CD4-positive, alpha-beta memory T cell (primary cell): ENCODE results near the gene TMEM131. TPM values are rescaled to one million over a fixed set of nuclear protein-coding genes. Genes with fewer than 3 reads are reported as not detected.
A peak's percentile ranks its signal among the peaks of the same experiment; 100 is the strongest.

Experiments used
- CTCF ChIA-PET: fragments of 350-600 bp; sonication (Branson Sonifier 250); formaldehyde crosslinking; loops from one replicate; lab custom pipeline; 2021; ENCODE audit warnings: inconsistent platforms; ENCODE audit not compliant: partially characterized antibody; lab: Charles Lee
- POLR2A ChIA-PET: fragments of 350-600 bp; sonication (Branson Sonifier 250); formaldehyde crosslinking; loops from one replicate; lab custom pipeline; 2021; ENCODE audit not compliant: partially characterized antibody; lab: Charles Lee
- DNase-seq, 5 donors: peaks; one replicate each; pipeline versions ENCODE4 v3.0.0 to v3.0.0-alpha.2; 2020 to 2022; ENCODE audit warnings: mixed read lengths in 1 of 5
- H3K27ac ChIP-seq: one replicate; pipeline ENCODE4 v1.7.0; 2013; ENCODE audit warnings: low read depth, low read length
- H3K27me3 ChIP-seq: 2 replicates; pipeline ENCODE4 v1.7.0; 2013; ENCODE audit warnings: mild to moderate bottlenecking, low read length, moderate library complexity; ENCODE audit not compliant: insufficient read depth
- H3K36me3 ChIP-seq: 2 replicates; pipeline ENCODE4 v1.7.0; 2013; ENCODE audit warnings: mild to moderate bottlenecking, low read length, moderate library complexity; ENCODE audit not compliant: insufficient read depth
- H3K4me1 ChIP-seq: 2 replicates; pipeline ENCODE4 v1.7.0; 2013; ENCODE audit warnings: mild to moderate bottlenecking, low read length, moderate library complexity; ENCODE audit not compliant: insufficient read depth
- H3K4me3 ChIP-seq, 2 donors: one replicate each; pipeline ENCODE4 v1.7.0; 2013; ENCODE audit warnings: low read length in 2 of 2, mild to moderate bottlenecking in 1 of 2
- H3K9me3 ChIP-seq, 2 donors: one replicate each; pipeline ENCODE4 v1.7.0; 2013; ENCODE audit warnings: low read length in 2 of 2, control low read depth in 1 of 2; ENCODE audit not compliant: control insufficient read depth in 1 of 2
- H3K27ac Mint-ChIP-seq, 7 donors: one replicate each; pipeline ENCODE4 v1.8.0; 2020 to 2021; ENCODE audit warnings: mixed read lengths in 7 of 7, mild to moderate bottlenecking in 6 of 7, inconsistent platforms in 3 of 7, moderate library complexity in 3 of 7
- H3K27me3 Mint-ChIP-seq, 2 donors: one replicate each; pipeline ENCODE4 v1.8.0; 2020 to 2021; ENCODE audit warnings: mixed read lengths in 2 of 2
- H3K36me3 Mint-ChIP-seq, 2 donors: one replicate each; pipeline ENCODE4 v1.8.0; 2020 to 2021; ENCODE audit warnings: mixed read lengths in 2 of 2, inconsistent platforms in 1 of 2, mild to moderate bottlenecking in 1 of 2
- H3K4me1 Mint-ChIP-seq, 4 donors: one replicate each; pipeline ENCODE4 v1.8.0; 2020 to 2021; ENCODE audit warnings: mixed read lengths in 4 of 4, mild to moderate bottlenecking in 1 of 4
- H3K4me3 Mint-ChIP-seq, 8 donors: one replicate each; pipeline ENCODE4 v1.8.0; 2020 to 2021; ENCODE audit warnings: mixed read lengths in 8 of 8, mild to moderate bottlenecking in 7 of 8, moderate library complexity in 6 of 8, inconsistent platforms in 3 of 8
- H3K9me3 Mint-ChIP-seq, 8 donors: one replicate each; pipeline ENCODE4 v1.8.0; 2020 to 2021; ENCODE audit warnings: mixed read lengths in 8 of 8, mild to moderate bottlenecking in 5 of 8, inconsistent platforms in 3 of 8, moderate library complexity in 1 of 8
- intact Hi-C: fragments of 100-400 bp; cut with micrococcal nuclease; formaldehyde crosslinking; loops from one replicate; pipeline ENCODE4 v1.15.1; 2023
- polyA plus RNA-seq, 2 donors: library from polyadenylated mRNA; unstranded; fragments of 300-500 nt; fragmentation: Illumina TruSeq; gene quantifications; one replicate each; pipeline ENCODE4 v1.2.3, GENCODE V29; 2021
- total RNA-seq, 2 experiments: library from RNA; stranded (reverse); gene quantifications; one replicate each; pipeline ENCODE4 v1.2.3, GENCODE V29; 2021

TMEM131 gene
- total and polyA plus RNA-seq, 4 experiments from 2014 or later: 6.3 to 47.6 (median 31.4) TPM

- Mint-ChIP-seq H3K36me3 (peaks cover 4 to 5% of the 10 kb centered on the region in 2 donors), H3K27me3 (no peaks in the 10 kb centered on the region), H3K9me3 (peaks cover 0 to 6% (median 0%) of the 10 kb centered on the region in 8 donors), H3K27ac (peak overlapping the region in 1 of 7 donors; percentile 40), H3K4me1 (peaks cover 53 to 83% (median 66%) of the 10 kb centered on the region in 4 donors), H3K4me3 (peak overlapping the region in 4 of 8 donors; percentile 23 to 43 (median 26))
- no peaks in the 10 kb centered on the region for H3K36me3 ChIP-seq
- H3K27me3 ChIP-seq: no peaks in the 10 kb centered on the region
- CTCF ChIA-PET: no interaction called here
- POLR2A ChIA-PET: no interaction called here
- peaks cover 30% of the 10 kb centered on the region for H3K4me1 ChIP-seq
- no peak overlapping the region for H3K27ac ChIP-seq
- H3K4me3 ChIP-seq: no peak overlapping the region
- H3K9me3 ChIP-seq: no peaks in the 10 kb centered on the region
- DNase-seq: no peak
- intact Hi-C loops: no loop called here
These were observed 59.5 kb downstream of the TMEM131 start for GRCh38 chr2:97936199-97936598.

GRCh38 chr2:97935719-97936161 is 60.0 kb downstream of the TMEM131 start:
- ChIA-PET CTCF (no interaction called here), POLR2A (no interaction called here)

GRCh38 chr2:97932975-97933662 is 62.6 kb downstream of the TMEM131 start:
- DNase-seq: no peak
- Histone ChIP-seq H3K4me3 (no peak overlapping the region), H3K36me3 (no peaks in the 10 kb centered on the region), H3K27ac (no peak overlapping the region), H3K4me1 (peaks cover 33% of the 10 kb centered on the region), H3K27me3 (no peaks in the 10 kb centered on the region), H3K9me3 (no peaks in the 10 kb centered on the region)
- ChIA-PET CTCF (no interaction called here), POLR2A (no interaction called here)
- Mint-ChIP-seq H3K36me3 (peaks cover 4 to 8% of the 10 kb centered on the region in 2 donors), H3K9me3 (no peaks in the 10 kb centered on the region), H3K27ac (no peak overlapping the region), H3K4me1 (peaks cover 54 to 89% (median 66%) of the 10 kb centered on the region in 4 donors), H3K4me3 (peak overlapping the region in 1 of 8 donors; percentile 1), H3K27me3 (no peaks in the 10 kb centered on the region)
- intact Hi-C loops: no loop called here

More at GRCh38 chr2:97935719-97936161, 60.0 kb downstream of the TMEM131 start:
- Mint-ChIP-seq H3K4me3 (peak overlapping the region in 3 of 8 donors; percentile 26 to 43 (median 27)), H3K27ac (peak overlapping the region in 1 of 7 donors; percentile 40), H3K36me3 (peaks cover 4 to 5% of the 10 kb centered on the region in 2 donors), H3K9me3 (peaks cover 0 to 4% (median 0%) of the 10 kb centered on the region in 8 donors), H3K4me1 (peaks cover 56 to 87% (median 67%) of the 10 kb centered on the region in 4 donors), H3K27me3 (no peaks in the 10 kb centered on the region)
- Histone ChIP-seq H3K4me3 (no peak overlapping the region), H3K27me3 (no peaks in the 10 kb centered on the region), H3K36me3 (no peaks in the 10 kb centered on the region), H3K27ac (no peak overlapping the region), H3K4me1 (peaks cover 30% of the 10 kb centered on the region), H3K9me3 (no peaks in the 10 kb centered on the region)
- DNase-seq: no peak
- intact Hi-C loops: no loop called here

GRCh38 chr2:97931858-97932225 is 63.9 kb downstream of the TMEM131 start:
- Histone ChIP-seq H3K36me3 (no peaks in the 10 kb centered on the region), H3K27ac (no peak overlapping the region), H3K27me3 (no peaks in the 10 kb centered on the region), H3K4me3 (no peak overlapping the region), H3K9me3 (no peaks in the 10 kb centered on the region), H3K4me1 (peaks cover 33% of the 10 kb centered on the region)
- DNase-seq: no peak
- intact Hi-C loops: no loop called here
- POLR2A ChIA-PET: no interaction called here
- Mint-ChIP-seq H3K4me1 (peaks cover 47 to 81% (median 60%) of the 10 kb centered on the region in 4 donors), H3K9me3 (no peaks in the 10 kb centered on the region), H3K36me3 (peaks cover 4 to 10% of the 10 kb centered on the region in 2 donors), H3K27me3 (no peaks in the 10 kb centered on the region), H3K4me3 (peak overlapping the region in 1 of 8 donors; percentile 11), H3K27ac (peak overlapping the region in 1 of 7 donors; percentile 10)
- CTCF ChIA-PET: no interaction called here

- no peaks in the 10 kb centered on the region for H3K9me3 ChIP-seq
- CTCF ChIA-PET: no interaction called here
- Mint-ChIP-seq H3K9me3 (no peaks in the 10 kb centered on the region), H3K4me1 (peaks cover 45 to 75% (median 55%) of the 10 kb centered on the region in 4 donors), H3K27me3 (no peaks in the 10 kb centered on the region), H3K36me3 (peaks cover 8 to 16% of the 10 kb centered on the region in 2 donors), H3K4me3 (peak overlapping the region in 1 of 8 donors; percentile 11), H3K27ac (peak overlapping the region in 3 of 7 donors; percentile 10 to 36 (median 29))
- DNase-seq: no peak
- H3K4me1 ChIP-seq: peaks cover 29% of the 10 kb centered on the region
- no peaks in the 10 kb centered on the region for H3K27me3 ChIP-seq
- intact Hi-C loops: no loop called here
- no peak overlapping the region for H3K27ac ChIP-seq
- no peak overlapping the region for H3K4me3 ChIP-seq
- H3K36me3 ChIP-seq: no peaks in the 10 kb centered on the region
- POLR2A ChIA-PET: no interaction called here
These were observed 64.5 kb downstream of the TMEM131 start for GRCh38 chr2:97931118-97931857.

- Mint-ChIP-seq H3K4me3 (no peak overlapping the region), H3K27me3 (no peaks in the 10 kb centered on the region), H3K27ac (no peak overlapping the region), H3K9me3 (no peaks in the 10 kb centered on the region), H3K36me3 (peaks cover 21 to 32% of the 10 kb centered on the region in 2 donors), H3K4me1 (peaks cover 26 to 50% (median 34%) of the 10 kb centered on the region in 4 donors)
- ChIA-PET CTCF (no interaction called here), POLR2A (no interaction called here)
- intact Hi-C loops: no loop called here
- peaks cover 12% of the 10 kb centered on the region for H3K4me1 ChIP-seq
- no peak overlapping the region for H3K27ac ChIP-seq
- no peaks in the 10 kb centered on the region for H3K9me3 ChIP-seq
- H3K36me3 ChIP-seq: no peaks in the 10 kb centered on the region
- DNase-seq: no peak
- H3K27me3 ChIP-seq: no peaks in the 10 kb centered on the region
- H3K4me3 ChIP-seq: no peak overlapping the region
These were observed 67.2 kb downstream of the TMEM131 start for GRCh38 chr2:97928591-97928990.

DNA sequence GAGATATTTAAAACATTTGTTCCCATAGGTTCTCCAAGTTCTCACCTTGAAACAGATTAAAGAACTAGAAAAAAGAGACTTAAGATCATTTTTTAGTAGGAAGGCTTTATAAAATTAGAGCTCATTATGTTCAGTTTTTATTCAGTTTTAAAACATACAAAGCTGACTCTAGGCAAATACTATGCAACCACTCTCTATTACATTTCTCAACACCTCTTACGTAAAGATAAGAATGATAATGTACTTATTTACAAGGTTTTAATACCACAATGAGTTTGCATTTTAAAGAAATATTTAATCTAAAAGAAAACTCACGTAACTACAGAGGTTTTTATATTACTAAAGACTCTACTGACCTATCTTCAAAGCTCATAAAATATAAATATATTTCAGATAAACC is 68.8 kb downstream of the TMEM131 start:
- CTCF ChIA-PET: no interaction called here
- no peaks in the 10 kb centered on the region for H3K27me3 ChIP-seq
- H3K27me3 Mint-ChIP-seq: no peaks in the 10 kb centered on the region
- H3K4me3 ChIP-seq: no peak overlapping the region
- no peaks in the 10 kb centered on the region for H3K9me3 ChIP-seq
- no peak overlapping the region for H3K27ac ChIP-seq
- intact Hi-C loops: no loop called here
- POLR2A ChIA-PET: no interaction called here
- peaks cover 21 to 42% (median 30%) of the 10 kb centered on the region in 4 donors for H3K4me1 Mint-ChIP-seq
- peaks cover 4% of the 10 kb centered on the region for H3K4me1 ChIP-seq
- peaks cover 24 to 36% of the 10 kb centered on the region in 2 donors for H3K36me3 Mint-ChIP-seq
- peak overlapping the region in 1 of 7 donors; percentile 10 for H3K27ac Mint-ChIP-seq
- H3K36me3 ChIP-seq: no peaks in the 10 kb centered on the region
- no peak overlapping the region for H3K4me3 Mint-ChIP-seq
- DNase-seq: no peak
- H3K9me3 Mint-ChIP-seq: no peaks in the 10 kb centered on the region
